DOHH2 (cell line): ENCODE results near the gene HMSD.

Source experiments
- CTCF ChIP-seq: fragments of 200-600 bp; sonication (generic); IDR thresholded peaks from one replicate; pipeline ENCODE4 v1.5.1; 2014; ENCODE audit warnings: antibody characterized with exemption, mild to moderate bottlenecking, low read depth, low read length; ENCODE audit not compliant: poor library complexity, severe bottlenecking
- EZH2phosphoT487 ChIP-seq: fragments of 200-600 bp; sonication (generic); IDR thresholded peaks from 2 replicates; pipeline ENCODE4 v1.6.1; 2017; ENCODE audit warnings: borderline replicate concordance, mild to moderate bottlenecking, antibody characterized with exemption, low read length, moderate library complexity, mixed read lengths

GRCh38 chr18:63917817-63918216 lies 31.3 kb upstream of the HMSD start:
- TF ChIP-seq CTCF (no peak), EZH2phosphoT487 (no peak)
